ENCODE data around the gene AKAP6. TPM values are rescaled to one million over a fixed set of nuclear protein-coding genes. Genes with fewer than 3 reads are reported as not detected.
"Not testable (repeated sequence)": the region's sequence is repeated elsewhere in the genome, so short reads cannot be mapped to it uniquely, and the experiment has no call there.

The AKAP6 gene
- total RNA-seq, 1 donor from 2014 or later: 0.53 TPM

- Mint-ChIP-seq H3K36me3 (ENCODE audit: low read depth) (no peaks in the 10 kb centered on the region), H3K27ac (no peak overlapping the region), H3K4me1 (peaks cover 10% of the 10 kb centered on the region), H3K9me3 (no peaks in the 10 kb centered on the region), H3K27me3 (peaks cover 1% of the 10 kb centered on the region), H3K4me3 (no peak overlapping the region)
- POLR2A ChIA-PET: no interaction called here
- no peak for ATAC-seq (ENCODE audit: low read depth)
- CTCF ChIA-PET: interaction anchor here (1.0 kb wide), 1 partner anchor 1726 kb away, joined by 3 read pairs; no protein-coding TSS in a partner anchor
- no peak for TF ChIP-seq CTCF (IDR thresholded peaks at IDR 0.05)
- no peak for DNase-seq
- intact Hi-C loops (cut with micrococcal nuclease): no loop called here
These were observed 249.1 kb downstream of the AKAP6 start for GRCh38 chr14:32578181-32578580.

- H3K36me3 Mint-ChIP-seq (ENCODE audit: low read depth); H3K4me3 Mint-ChIP-seq; intact Hi-C loops (cut with micrococcal nuclease); H3K27ac Mint-ChIP-seq; H3K4me1 Mint-ChIP-seq; POLR2A ChIA-PET; H3K9me3 Mint-ChIP-seq; DNase-seq; CTCF ChIA-PET; ATAC-seq (ENCODE audit: low read depth); H3K27me3 Mint-ChIP-seq: not testable (repeated sequence)
These were observed 254.3 kb downstream of the AKAP6 start for GRCh38 chr14:32583427-32583826.

GRCh38 chr14:32584079-32584478 is 255.0 kb downstream of the AKAP6 start:
- Mint-ChIP-seq H3K9me3 (peaks cover 2% of the 10 kb centered on the region), H3K4me3 (no peak overlapping the region), H3K4me1 (no peaks in the 10 kb centered on the region), H3K36me3 (ENCODE audit: low read depth) (no peaks in the 10 kb centered on the region), H3K27me3 (peaks cover 3% of the 10 kb centered on the region), H3K27ac (no peak overlapping the region)
- no peak for TF ChIP-seq CTCF (IDR thresholded peaks at IDR 0.05)
- DNase-seq: no peak
- no peak for ATAC-seq (ENCODE audit: low read depth)
- ChIA-PET POLR2A (no interaction called here), CTCF (no interaction called here)
- intact Hi-C loops (cut with micrococcal nuclease): no loop called here

GRCh38 chr14:32587461-32587860 is 258.4 kb downstream of the AKAP6 start:
- no peak for TF ChIP-seq CTCF (IDR thresholded peaks at IDR 0.05)
- DNase-seq: no peak
- POLR2A ChIA-PET: no interaction called here
- intact Hi-C loops (cut with micrococcal nuclease): no loop called here
- Mint-ChIP-seq H3K9me3 (peaks cover 2% of the 10 kb centered on the region), H3K27me3 (peaks cover 3% of the 10 kb centered on the region), H3K4me3 (no peak overlapping the region), H3K4me1 (no peaks in the 10 kb centered on the region), H3K36me3 (ENCODE audit: low read depth) (no peaks in the 10 kb centered on the region), H3K27ac (no peak overlapping the region)
- CTCF ChIA-PET: interaction anchor here (1.3 kb wide), 1 partner anchor 1205 kb away, joined by 4 read pairs; no protein-coding TSS in a partner anchor
- ATAC-seq (ENCODE audit: low read depth): no peak

- H3K36me3 Mint-ChIP-seq (ENCODE audit: low read depth): no peaks in the 10 kb centered on the region
- ChIA-PET CTCF (interaction anchor here (1.1 kb wide), 1 partner anchor 1204 kb away, joined by 3 read pairs; no protein-coding TSS in a partner anchor), POLR2A (no interaction called here)
- H3K4me1 Mint-ChIP-seq: no peaks in the 10 kb centered on the region
- DNase-seq: no peak
- no peak overlapping the region for H3K4me3 Mint-ChIP-seq
- intact Hi-C loops (cut with micrococcal nuclease): loop anchor here (2.0 kb wide), 1 partner anchor 410 kb away; no protein-coding TSS in a partner anchor
- peaks cover 3% of the 10 kb centered on the region for H3K27me3 Mint-ChIP-seq
- H3K9me3 Mint-ChIP-seq: peaks cover 2% of the 10 kb centered on the region
- H3K27ac Mint-ChIP-seq: no peak overlapping the region
- no peak for TF ChIP-seq CTCF (IDR thresholded peaks at IDR 0.05)
- ATAC-seq (ENCODE audit: low read depth): no peak
These were observed 259.6 kb downstream of the AKAP6 start for GRCh38 chr14:32588448-32589320.
